ENCODE measurements around the gene SMYD3.

GRCh38 chr1:245770156-245770555, 736.9 kb downstream of the SMYD3 start:
- TF ChIP-seq NFRKB (IDR thresholded peaks at IDR 0.05) (no peak), BHLHE40 (IDR thresholded peaks at IDR 0.05; ENCODE audit: borderline replicate concordance) (no peak), PKNOX1 (IDR thresholded peaks at IDR 0.05) (no peak), FOXM1 (IDR thresholded peaks at IDR 0.05; ENCODE audit: borderline replicate concordance) (no peak), HDGF (IDR thresholded peaks at IDR 0.05; ENCODE audit: borderline replicate concordance) (no peak), FOXA1 (IDR thresholded peaks at IDR 0.05) (no peak), TARDBP (IDR thresholded peaks at IDR 0.05) (no peak), SP1 (IDR thresholded peaks at IDR 0.05) (no peak), ELF4 (IDR thresholded peaks at IDR 0.05) (no peak)

Measured in HEK293T (cell line).